NB4 (cell line): ENCODE measurements around the gene FITM1.

Source experiments
- DNase-seq: peaks from one replicate; pipeline ENCODE4 v3.0.0; 2010; ENCODE audit warnings: low read depth
- H3K4me3 ChIP-seq: one replicate; pipeline ENCODE4 v1.5.1; 2011; ENCODE audit warnings: mild to moderate bottlenecking, low read depth, low read length, moderate library complexity
- CTCF ChIP-seq: IDR thresholded peaks from one replicate; pipeline ENCODE4 v1.5.1; 2012; ENCODE audit warnings: low read depth, low read length
- MAX ChIP-seq: IDR thresholded peaks from 2 replicates; pipeline ENCODE4 v1.6.1; 2011; ENCODE audit warnings: low read depth, low read length
- MYC ChIP-seq: IDR thresholded peaks from 2 replicates; pipeline ENCODE4 v1.6.1; 2011; ENCODE audit warnings: low read depth, low read length
- POLR2A ChIP-seq: IDR thresholded peaks from 2 replicates; pipeline ENCODE4 v1.6.1; 2011; ENCODE audit warnings: mild to moderate bottlenecking; ENCODE audit not compliant: insufficient read length; ENCODE audit errors: extremely low read depth

FITM1 gene

DNA sequence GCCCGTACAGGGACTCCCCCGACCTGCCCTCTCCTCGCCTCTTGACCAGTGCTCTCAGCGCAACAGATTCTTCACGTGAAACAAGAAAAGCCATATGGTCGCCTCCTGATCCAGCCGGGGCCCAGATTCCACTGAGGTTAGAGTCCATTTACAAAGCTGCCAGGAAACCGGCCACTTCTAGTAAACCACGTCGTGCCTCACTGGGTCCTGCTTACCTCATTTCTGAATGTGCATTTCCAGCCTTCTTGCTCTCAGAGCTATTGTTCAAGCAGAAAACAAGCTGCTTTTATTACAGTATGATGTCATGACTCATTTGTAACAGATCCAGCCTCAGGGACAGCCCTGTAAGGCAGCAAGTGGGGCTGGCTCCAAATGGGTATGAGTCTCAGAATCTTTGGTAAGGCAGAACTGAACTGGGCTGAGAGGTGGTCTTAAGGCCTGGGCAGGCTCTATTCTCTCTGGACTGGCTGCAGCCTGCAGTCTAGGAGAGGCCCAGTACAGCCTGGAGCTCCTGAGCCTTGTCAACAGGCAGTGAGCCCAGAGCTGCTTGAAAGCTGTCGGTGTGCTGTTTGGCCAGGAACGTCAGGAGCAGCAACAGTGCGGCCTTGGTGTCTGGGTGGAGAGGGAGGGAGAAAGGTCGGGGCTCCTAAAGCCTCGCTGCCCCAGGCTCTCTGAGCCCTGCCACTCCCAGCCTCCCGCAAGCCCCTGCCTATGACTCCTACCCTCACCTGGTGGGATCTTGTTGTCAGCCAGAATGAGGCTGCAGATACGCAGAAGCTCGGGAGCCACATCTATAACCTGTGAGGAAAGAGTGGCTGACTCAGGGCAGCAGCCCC is 49.7 kb downstream of the FITM1 start:
- no peak for DNase-seq
- TF ChIP-seq POLR2A (no peak), MAX (no peak), MYC (no peak), CTCF (no peak)

GRCh38 chr14:24181371-24182077 is 51.1 kb downstream of the FITM1 start:
- no peak overlapping the region for H3K4me3 ChIP-seq
- DNase-seq: no peak
- TF ChIP-seq POLR2A (no peak), CTCF (no peak), MAX (no peak), MYC (no peak)

More for the DNA sequence above, 49.7 kb downstream of the FITM1 start:
- no peak overlapping the region for H3K4me3 ChIP-seq
